ENCODE data around the gene SPATA45.

DNA sequence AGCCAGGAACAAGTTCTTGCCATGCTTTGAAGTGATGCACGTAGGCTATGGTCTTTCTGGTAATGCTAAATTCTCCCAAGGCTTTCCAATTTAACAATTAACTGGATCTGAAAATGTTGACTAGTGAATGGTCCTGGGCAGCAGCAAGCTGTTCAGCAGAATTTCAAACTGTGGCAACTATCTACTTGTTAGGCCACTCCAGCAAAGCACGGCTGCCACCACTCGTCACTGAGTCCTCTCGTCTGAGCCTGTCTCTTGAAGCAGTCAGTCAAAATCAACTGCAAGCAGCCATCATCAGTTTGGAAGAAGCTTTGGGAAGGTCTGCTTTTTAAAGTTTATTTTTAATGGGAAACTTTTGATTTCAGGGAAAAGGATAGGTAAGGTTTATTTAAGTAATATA is 16.8 kb upstream of the SPATA45 start:
- no peak for TF ChIP-seq CTCF (IDR thresholded peaks at IDR 0.05)
- TF ChIP-seq POLR2A (IDR thresholded peaks at IDR 0.05), result no peak
- TF ChIP-seq EP300 (IDR thresholded peaks at IDR 0.05), result no peak
